GM20000 (cell line): ENCODE results near the gene GPR119.
"Not testable (repeated sequence)": the region's sequence is repeated elsewhere in the genome, so short reads cannot be mapped to it uniquely, and the experiment has no call there.

ENCODE experiments used
- DNase-seq: peaks from one replicate; pipeline ENCODE4 v3.0.0; 2012; ENCODE audit warnings: low spot score
- TF ChIP-seq, protein P1 (sequence below): IDR thresholded peaks from 2 replicates; pipeline ENCODE4 v1.5.1; 2012; ENCODE audit warnings: mild to moderate bottlenecking, control low read depth; ENCODE audit errors: extremely low read depth, missing control alignments

GPR119 gene

DNA sequence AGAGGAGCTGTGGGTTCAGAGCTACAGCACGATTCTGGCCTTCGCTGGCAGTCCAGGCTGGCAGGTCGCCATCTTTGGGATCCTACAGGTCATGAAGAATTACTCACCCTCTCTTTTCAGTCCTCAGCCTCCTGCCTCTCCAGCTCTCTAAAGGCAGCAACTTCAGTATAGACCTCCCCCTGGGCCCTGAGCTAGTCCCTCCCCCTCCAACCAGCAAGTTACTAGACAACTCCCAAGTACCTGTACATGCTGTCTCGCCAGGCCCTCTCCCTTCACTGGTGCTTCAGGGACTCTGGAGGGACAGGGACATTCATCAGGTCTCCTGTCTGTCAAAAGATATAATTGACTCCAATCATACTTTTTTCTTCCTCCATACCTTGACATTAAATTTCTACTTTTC is at the start of gene GPR119:
Gene GPR119, minus strand, starts transcription at position 155 of the 400 bp plus-strand sequence. CDS start 227 bp downstream, outside the sequence.
- DNase-seq = no peak
- TF ChIP-seq, protein P1, sequence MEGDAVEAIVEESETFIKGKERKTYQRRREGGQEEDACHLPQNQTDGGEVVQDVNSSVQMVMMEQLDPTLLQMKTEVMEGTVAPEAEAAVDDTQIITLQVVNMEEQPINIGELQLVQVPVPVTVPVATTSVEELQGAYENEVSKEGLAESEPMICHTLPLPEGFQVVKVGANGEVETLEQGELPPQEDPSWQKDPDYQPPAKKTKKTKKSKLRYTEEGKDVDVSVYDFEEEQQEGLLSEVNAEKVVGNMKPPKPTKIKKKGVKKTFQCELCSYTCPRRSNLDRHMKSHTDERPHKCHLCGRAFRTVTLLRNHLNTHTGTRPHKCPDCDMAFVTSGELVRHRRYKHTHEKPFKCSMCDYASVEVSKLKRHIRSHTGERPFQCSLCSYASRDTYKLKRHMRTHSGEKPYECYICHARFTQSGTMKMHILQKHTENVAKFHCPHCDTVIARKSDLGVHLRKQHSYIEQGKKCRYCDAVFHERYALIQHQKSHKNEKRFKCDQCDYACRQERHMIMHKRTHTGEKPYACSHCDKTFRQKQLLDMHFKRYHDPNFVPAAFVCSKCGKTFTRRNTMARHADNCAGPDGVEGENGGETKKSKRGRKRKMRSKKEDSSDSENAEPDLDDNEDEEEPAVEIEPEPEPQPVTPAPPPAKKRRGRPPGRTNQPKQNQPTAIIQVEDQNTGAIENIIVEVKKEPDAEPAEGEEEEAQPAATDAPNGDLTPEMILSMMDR = no peak

DNA sequence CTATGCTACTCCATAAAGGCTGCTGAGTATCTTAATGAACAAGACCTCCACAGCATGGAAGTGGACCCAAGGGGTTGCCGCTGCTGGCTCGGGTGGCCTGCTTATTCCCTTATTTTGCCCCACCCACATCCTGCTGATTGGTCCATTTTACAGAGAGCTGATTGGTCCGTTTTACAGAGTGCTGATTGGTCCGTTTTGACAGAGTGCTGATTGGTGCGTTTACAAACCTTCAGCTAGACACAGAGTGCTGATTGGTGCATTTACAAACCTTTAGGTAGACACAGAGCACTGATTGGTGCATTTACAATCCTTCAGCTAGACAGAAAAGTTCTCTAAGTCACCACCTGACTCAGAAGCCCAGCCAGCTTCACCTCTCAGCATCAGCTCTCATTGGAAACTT is 43.8 kb upstream of the GPR119 start:
- DNase-seq = not testable (repeated sequence)

DNA sequence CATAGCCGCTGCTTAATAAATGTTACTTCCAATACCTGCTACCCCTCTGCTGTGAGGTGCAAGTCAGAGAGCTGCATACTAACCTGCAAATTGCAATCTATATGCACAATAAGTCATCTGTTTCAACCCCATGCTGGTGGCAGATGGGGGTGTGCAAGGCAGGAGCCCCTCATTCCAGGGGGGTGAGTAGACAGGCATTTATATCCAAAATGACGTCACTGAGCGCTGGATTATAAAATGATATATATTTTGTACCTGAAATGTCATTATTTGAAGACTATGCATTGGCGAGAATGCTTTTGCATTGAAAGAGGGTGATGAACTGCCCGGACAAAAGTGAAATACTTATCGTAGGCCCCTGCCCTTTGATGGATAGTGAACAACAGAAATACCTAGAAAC is 41.1 kb upstream of the GPR119 start:
- no peak for DNase-seq
- TF ChIP-seq, protein P1 = no peak

DNA sequence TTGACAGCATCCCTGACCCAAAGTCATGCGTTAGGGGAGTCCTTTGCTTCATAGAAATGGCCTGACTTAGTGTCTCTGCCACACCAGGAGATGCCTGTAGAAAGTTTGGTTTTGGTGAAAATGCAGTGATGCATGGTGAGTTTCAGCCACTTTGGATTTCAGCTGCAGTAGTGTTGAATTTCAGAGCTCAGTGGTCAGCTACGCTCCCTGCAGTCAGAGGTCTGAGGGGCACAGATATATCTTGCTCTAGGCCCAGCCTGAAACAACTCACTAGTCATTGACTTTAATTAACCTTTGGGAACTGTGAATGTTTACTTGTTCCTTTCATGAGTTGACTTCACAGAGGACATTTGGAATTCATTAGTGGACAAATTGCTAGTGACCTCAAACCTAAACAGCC is 33.8 kb upstream of the GPR119 start:
- no peak for DNase-seq
- TF ChIP-seq, protein P1 = no peak

DNA sequence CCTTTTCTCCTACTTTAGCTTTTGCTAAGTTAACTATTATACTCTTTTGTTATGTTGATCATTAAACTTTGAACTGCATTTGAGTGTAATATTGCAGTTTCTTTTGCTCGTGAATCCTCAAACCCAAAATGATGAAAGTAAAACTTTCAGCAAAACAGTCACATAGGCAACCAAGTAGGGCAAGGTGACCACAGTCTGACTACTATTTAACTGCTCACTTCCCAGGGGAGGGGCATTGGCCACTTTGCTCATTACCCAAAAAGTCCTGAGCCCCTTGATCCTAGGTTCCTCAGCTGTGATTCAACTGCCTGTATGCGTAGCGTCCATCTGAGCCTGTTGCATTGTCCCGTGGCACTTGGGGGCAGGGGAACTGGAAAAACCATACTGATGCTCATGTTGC is 33.3 kb upstream of the GPR119 start:
- DNase-seq = no peak

DNA sequence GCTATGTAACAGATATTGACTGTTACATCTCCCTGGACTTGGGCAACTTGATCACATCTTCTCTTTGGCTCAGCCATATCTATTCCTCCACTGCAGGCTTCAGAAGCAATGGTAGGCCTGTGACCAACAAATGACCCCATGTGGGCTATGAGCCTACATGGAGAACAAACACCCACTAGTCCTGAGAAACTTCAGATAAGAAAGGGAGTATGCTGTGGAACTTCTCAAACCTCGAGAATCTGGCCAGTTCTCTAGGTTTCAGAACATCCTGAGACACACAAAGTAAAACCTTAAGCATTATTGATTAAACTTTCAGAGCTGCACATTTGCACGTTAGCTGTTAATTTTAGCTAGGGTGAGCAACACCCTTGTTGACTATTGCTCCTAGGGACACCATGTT is 32.6 kb upstream of the GPR119 start:
- DNase-seq = no peak
- TF ChIP-seq, protein P1 = no peak

More for the DNA sequence above, 33.3 kb upstream of the GPR119 start:
- TF ChIP-seq, protein P1 = no peak

DNA sequence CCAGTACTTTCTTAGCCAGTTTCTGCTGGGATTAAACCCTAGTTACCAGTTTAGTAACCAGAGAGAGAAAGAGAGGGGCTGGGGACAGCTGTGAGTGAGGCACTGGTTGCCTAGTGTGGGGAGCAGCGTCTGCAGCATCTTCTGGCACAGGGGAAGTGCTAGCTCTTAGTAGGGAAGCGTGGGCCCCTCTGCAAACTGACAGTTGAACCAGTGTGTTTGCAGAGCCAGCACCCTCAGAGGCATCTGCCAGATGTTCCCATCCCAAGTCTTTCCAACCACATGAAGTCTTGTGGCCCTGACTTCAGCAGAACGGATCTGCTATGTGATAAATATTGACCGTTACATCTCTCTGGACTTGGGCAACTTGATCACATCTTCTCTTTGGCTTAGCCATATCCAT is 31.3 kb upstream of the GPR119 start:
- no peak for DNase-seq
- TF ChIP-seq, protein P1 = no peak

DNA sequence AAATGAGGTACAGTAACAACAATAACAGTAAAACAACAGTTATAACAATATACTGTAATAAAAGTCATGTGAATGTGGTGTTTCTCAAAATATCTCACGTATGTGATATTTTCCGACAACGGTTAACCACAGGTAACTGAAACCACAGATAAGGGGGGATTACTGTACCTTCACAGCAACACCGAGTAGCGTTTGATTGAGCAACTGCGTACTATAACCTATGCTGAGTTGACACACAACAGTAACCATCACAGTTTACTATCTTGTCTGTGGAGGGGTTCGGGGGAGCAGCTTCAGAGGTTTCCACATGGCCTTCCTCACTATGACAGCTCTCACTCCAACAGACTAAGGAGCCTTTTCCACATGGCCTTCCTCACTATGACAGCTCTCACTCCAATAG is 29.7 kb upstream of the GPR119 start:
- no peak for DNase-seq
- TF ChIP-seq, protein P1 = no peak
